ENCODE results near the gene CORO1C. TPM values are rescaled to one million over a fixed set of nuclear protein-coding genes. Genes with fewer than 3 reads are reported as not detected.
A peak's percentile ranks its signal among the peaks of the same experiment; 100 is the strongest.

CORO1C gene
- total RNA-seq, 1 experiment from 2014 or later: 208 TPM

- no TSS peak for BruUV-seq (replicated peaks)
These were observed 120.9 kb downstream of the CORO1C start for GRCh38 chr12:108610336-108610815.

GRCh38 chr12:108609537-108610335 is 121.6 kb downstream of the CORO1C start:
- intact Hi-C loops (cut with micrococcal nuclease; ENCODE audit: unreplicated experiment): no loop called here
- H3K9me3 ChIP-seq (ENCODE audit: low read depth, low read length, poor library complexity, severe bottlenecking): no peaks in the 10 kb centered on the region
- peak; percentile 44 for DNase-seq (ENCODE audit: low spot score)
- POLR2A ChIA-PET (ENCODE audit: low non-redundant PET): no interaction called here
- H3K4me1 ChIP-seq (ENCODE audit: insufficient read depth, low read length, poor library complexity, severe bottlenecking): peaks cover 7% of the 10 kb centered on the region
- no TSS peak for BruUV-seq (replicated peaks)
- H3K4me3 ChIP-seq (ENCODE audit: low read depth, low read length, poor library complexity, severe bottlenecking): no peak overlapping the region
- no peak overlapping the region for H3K27ac ChIP-seq (ENCODE audit: low read depth, low read length, poor library complexity, severe bottlenecking)
- no peaks in the 10 kb centered on the region for H3K27me3 ChIP-seq (replicated peaks; ENCODE audit: insufficient read depth, low read depth, low read length, poor library complexity)
- CTCF ChIA-PET: no interaction called here
- no peaks in the 10 kb centered on the region for H3K36me3 ChIP-seq (ENCODE audit: insufficient read depth, low read length, poor library complexity, severe bottlenecking)
- no peak for TF ChIP-seq EZH2 (IDR thresholded peaks at IDR 0.05; ENCODE audit: borderline replicate concordance, low read depth, low read length, poor library complexity, severe bottlenecking)
- TF ChIP-seq CTCF (conservative IDR thresholded peaks at IDR 0.05; ENCODE audit: low read depth, low read length): no peak

More at GRCh38 chr12:108610336-108610815, 120.9 kb downstream of the CORO1C start:
- ChIA-PET POLR2A (ENCODE audit: low non-redundant PET) (no interaction called here), CTCF (no interaction called here)
- TF ChIP-seq CTCF (conservative IDR thresholded peaks at IDR 0.05; ENCODE audit: low read depth, low read length): no peak
- no peak for TF ChIP-seq EZH2 (IDR thresholded peaks at IDR 0.05; ENCODE audit: borderline replicate concordance, low read depth, low read length, poor library complexity, severe bottlenecking)
- Histone ChIP-seq H3K36me3 (ENCODE audit: insufficient read depth, low read length, poor library complexity, severe bottlenecking) (no peaks in the 10 kb centered on the region), H3K9me3 (ENCODE audit: low read depth, low read length, poor library complexity, severe bottlenecking) (no peaks in the 10 kb centered on the region), H3K27me3 (replicated peaks; ENCODE audit: insufficient read depth, low read depth, low read length, poor library complexity) (no peaks in the 10 kb centered on the region), H3K27ac (ENCODE audit: low read depth, low read length, poor library complexity, severe bottlenecking) (no peak overlapping the region), H3K4me1 (ENCODE audit: insufficient read depth, low read length, poor library complexity, severe bottlenecking) (peaks cover 7% of the 10 kb centered on the region), H3K4me3 (ENCODE audit: low read depth, low read length, poor library complexity, severe bottlenecking) (no peak overlapping the region)
- no peak for DNase-seq (ENCODE audit: low spot score)
- intact Hi-C loops (cut with micrococcal nuclease; ENCODE audit: unreplicated experiment): no loop called here

GRCh38 chr12:108608616-108609015 is 122.7 kb downstream of the CORO1C start:
- BruUV-seq (replicated peaks): no TSS peak
- CTCF ChIA-PET: no interaction called here
- POLR2A ChIA-PET (ENCODE audit: low non-redundant PET): no interaction called here
- TF ChIP-seq EZH2 (IDR thresholded peaks at IDR 0.05; ENCODE audit: borderline replicate concordance, low read depth, low read length, poor library complexity, severe bottlenecking): no peak
- no peak for TF ChIP-seq CTCF (conservative IDR thresholded peaks at IDR 0.05; ENCODE audit: low read depth, low read length)
- H3K4me1 ChIP-seq (ENCODE audit: insufficient read depth, low read length, poor library complexity, severe bottlenecking): peaks cover 7% of the 10 kb centered on the region
- DNase-seq (ENCODE audit: low spot score): no peak
- no peak overlapping the region for H3K27ac ChIP-seq (ENCODE audit: low read depth, low read length, poor library complexity, severe bottlenecking)
- H3K4me3 ChIP-seq (ENCODE audit: low read depth, low read length, poor library complexity, severe bottlenecking): no peak overlapping the region
- H3K36me3 ChIP-seq (ENCODE audit: insufficient read depth, low read length, poor library complexity, severe bottlenecking): no peaks in the 10 kb centered on the region
- H3K9me3 ChIP-seq (ENCODE audit: low read depth, low read length, poor library complexity, severe bottlenecking): no peaks in the 10 kb centered on the region
- no peaks in the 10 kb centered on the region for H3K27me3 ChIP-seq (replicated peaks; ENCODE audit: insufficient read depth, low read depth, low read length, poor library complexity)
- intact Hi-C loops (cut with micrococcal nuclease; ENCODE audit: unreplicated experiment): no loop called here
